Retinal pigment epithelial cell (primary cell): ENCODE results near the gene C5orf22.
"Not testable (repeated sequence)": the region's sequence is repeated elsewhere in the genome, so short reads cannot be mapped to it uniquely, and the experiment has no call there.

Experiments
- DNase-seq: peaks from one replicate; pipeline ENCODE4 v3.0.0-alpha.2; 2010; ENCODE audit warnings: low read depth
- H3K4me3 ChIP-seq: 2 replicates; pipeline ENCODE4 v1.5.1; 2011; ENCODE audit warnings: mild to moderate bottlenecking, low read length, control low read depth, moderate library complexity
- CTCF ChIP-seq: conservative IDR thresholded peaks from 2 replicates; pipeline ENCODE4 v1.5.1; 2011; ENCODE audit warnings: low read depth, low read length, control low read depth, inconsistent platforms

C5orf22 gene

GRCh38 chr5:31523041-31523440 lies 9.1 kb upstream of the C5orf22 start:
- H3K4me3 ChIP-seq = no peak overlapping the region
- TF ChIP-seq CTCF = no peak
- DNase-seq = no peak

GRCh38 chr5:31530541-31531265 lies 1.4 kb upstream of the C5orf22 start:
- H3K4me3 ChIP-seq = peak overlapping the region; percentile 71
- no peak for DNase-seq
- no peak for TF ChIP-seq CTCF

GRCh38 chr5:31531543-31531887 lies 586 bp upstream of the C5orf22 start:
- TF ChIP-seq CTCF = no peak
- peak overlapping the region; percentile 71 for H3K4me3 ChIP-seq
- no peak for DNase-seq

GRCh38 chr5:31534527-31535046 lies 2.5 kb downstream of the C5orf22 start:
- TF ChIP-seq CTCF = no peak
- H3K4me3 ChIP-seq = no peak overlapping the region

GRCh38 chr5:31536873-31537272 lies 4.8 kb downstream of the C5orf22 start:
- no peak for TF ChIP-seq CTCF
- no peak for DNase-seq
- H3K4me3 ChIP-seq = no peak overlapping the region

More at GRCh38 chr5:31534527-31535046, 2.5 kb downstream of the C5orf22 start:
- DNase-seq = no peak

GRCh38 chr5:31537349-31537748 lies 5.2 kb downstream of the C5orf22 start:
- DNase-seq = no peak
- no peak for TF ChIP-seq CTCF
- no peak overlapping the region for H3K4me3 ChIP-seq

- TF ChIP-seq CTCF = no peak
- H3K4me3 ChIP-seq = no peak overlapping the region
- DNase-seq = no peak
These were observed 5.8 kb downstream of the C5orf22 start for GRCh38 chr5:31537851-31538250.

GRCh38 chr5:31549114-31549513 lies 17.0 kb downstream of the C5orf22 start:
- not testable (repeated sequence) for DNase-seq, H3K4me3 ChIP-seq
